COR-L47 (cell line): ENCODE data around the gene HHATL.

ENCODE experiments used
- DNase-seq: peaks from one replicate; lab custom pipeline; 2025; lab: John Stamatoyannopoulos, UW

The HHATL gene, protein sequence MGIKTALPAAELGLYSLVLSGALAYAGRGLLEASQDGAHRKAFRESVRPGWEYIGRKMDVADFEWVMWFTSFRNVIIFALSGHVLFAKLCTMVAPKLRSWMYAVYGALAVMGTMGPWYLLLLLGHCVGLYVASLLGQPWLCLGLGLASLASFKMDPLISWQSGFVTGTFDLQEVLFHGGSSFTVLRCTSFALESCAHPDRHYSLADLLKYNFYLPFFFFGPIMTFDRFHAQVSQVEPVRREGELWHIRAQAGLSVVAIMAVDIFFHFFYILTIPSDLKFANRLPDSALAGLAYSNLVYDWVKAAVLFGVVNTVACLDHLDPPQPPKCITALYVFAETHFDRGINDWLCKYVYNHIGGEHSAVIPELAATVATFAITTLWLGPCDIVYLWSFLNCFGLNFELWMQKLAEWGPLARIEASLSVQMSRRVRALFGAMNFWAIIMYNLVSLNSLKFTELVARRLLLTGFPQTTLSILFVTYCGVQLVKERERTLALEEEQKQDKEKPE

DNA sequence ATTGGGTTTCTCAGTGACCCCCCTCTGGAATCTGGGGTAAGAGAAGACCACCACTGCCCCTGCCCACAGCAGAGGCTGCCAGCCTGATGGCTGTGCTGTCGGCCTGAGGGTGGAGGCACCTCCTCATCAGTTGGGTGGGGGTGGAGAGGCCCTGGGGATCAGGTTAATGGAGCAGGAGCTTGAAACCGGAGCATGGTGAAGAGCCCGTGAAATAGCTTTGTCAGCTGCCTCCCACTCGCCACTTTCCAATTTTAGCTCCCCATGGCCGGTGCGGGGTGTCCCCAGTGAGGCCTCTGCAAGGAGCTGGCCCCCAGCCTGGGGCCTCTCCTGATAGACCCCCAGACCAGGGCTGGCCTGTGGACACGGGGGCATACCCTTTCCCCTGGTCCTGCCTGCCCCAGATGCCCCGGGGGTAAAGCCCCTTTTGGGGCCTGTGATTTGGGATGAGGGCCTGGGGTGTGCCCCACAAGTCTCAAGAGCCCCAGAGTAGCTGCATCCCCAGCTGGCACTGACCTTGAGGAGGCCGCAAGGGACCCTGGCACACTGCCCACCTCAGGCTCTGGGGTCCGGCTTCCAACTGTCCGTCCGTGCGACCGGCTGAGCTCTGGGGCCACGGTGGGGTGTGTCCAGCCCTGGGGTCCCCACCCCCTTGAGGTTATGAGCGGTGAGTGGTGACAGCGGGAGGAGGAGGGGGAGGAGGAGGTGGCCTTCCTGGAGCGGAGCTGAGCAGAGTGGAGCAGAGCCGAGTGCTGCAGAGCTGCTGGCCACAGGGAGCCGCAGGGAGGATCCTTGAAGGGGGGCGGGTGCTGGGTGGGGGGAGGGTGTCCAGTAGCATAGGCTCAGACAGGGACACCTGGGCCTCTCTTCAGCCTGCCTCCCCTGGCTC is at the start of gene HHATL:
Gene HHATL, minus strand, starts transcription at position 733 of the 886 bp plus-strand sequence. CDS start 1,972 bp downstream, outside the sequence.
- no peak for DNase-seq

DNA sequence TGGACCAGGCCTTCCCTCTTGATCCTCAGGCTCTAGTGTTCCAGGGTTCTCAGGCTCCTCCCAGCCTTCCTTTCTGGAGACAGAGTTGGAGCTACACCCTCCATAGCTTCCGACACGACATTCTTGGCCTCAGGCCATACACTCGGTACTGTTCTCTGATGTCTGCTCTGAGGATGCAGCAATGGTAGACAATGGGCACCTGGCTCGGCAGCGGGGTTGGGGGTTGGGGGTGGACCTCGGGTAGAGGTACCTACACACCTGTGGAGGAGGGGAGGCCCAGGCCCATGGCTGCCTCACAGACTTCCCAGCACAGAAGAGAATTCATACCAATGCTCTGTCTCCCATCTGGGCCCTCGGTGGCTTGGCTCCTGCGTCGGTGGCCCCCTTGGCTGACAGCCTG is 49.0 kb upstream of the HHATL start:
- no peak for DNase-seq

DNA sequence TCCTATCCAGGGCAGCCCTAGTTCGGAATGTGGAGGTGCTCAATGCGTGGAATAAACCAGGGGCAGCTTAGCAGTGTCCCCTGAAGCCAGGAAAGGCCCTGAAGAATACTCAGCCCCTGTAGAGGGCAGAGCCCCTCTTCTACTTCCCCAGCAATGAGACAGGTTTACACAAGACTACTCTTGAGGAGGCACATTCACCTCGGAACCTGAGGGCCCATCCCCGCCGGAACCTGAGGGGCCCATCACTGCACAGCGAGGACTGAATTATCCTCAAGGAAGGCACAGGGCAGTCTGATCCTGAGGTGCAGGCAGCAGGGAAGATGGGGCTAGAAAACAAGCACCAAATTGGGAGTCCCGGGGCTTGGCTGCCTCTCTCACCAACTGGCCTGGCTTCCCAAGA is 48.2 kb upstream of the HHATL start:
- DNase-seq = no peak

DNA sequence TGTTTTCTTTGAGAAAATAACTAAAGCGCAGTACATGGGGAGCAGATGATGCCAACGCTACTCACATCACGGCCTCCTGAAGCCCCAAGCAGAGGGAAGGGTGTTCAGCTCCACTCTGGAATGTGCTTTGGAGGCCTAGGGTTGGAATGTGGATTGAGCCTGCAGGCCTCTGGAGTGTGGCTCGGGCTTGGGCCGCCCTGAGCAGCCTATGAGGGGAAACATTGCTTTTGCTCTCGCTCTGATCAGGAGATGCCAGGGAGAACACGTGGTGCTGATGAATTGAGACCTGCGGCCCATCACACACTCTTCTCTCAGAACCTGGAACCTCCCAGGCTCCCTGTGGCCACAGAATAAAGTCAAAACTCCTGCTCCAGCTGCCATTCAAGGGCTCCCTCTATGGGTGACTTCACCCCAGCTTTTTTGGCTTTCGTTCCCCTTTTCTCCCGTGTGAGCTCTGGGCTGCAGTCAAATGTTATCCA is 47.2 kb upstream of the HHATL start:
- DNase-seq = no peak

DNA sequence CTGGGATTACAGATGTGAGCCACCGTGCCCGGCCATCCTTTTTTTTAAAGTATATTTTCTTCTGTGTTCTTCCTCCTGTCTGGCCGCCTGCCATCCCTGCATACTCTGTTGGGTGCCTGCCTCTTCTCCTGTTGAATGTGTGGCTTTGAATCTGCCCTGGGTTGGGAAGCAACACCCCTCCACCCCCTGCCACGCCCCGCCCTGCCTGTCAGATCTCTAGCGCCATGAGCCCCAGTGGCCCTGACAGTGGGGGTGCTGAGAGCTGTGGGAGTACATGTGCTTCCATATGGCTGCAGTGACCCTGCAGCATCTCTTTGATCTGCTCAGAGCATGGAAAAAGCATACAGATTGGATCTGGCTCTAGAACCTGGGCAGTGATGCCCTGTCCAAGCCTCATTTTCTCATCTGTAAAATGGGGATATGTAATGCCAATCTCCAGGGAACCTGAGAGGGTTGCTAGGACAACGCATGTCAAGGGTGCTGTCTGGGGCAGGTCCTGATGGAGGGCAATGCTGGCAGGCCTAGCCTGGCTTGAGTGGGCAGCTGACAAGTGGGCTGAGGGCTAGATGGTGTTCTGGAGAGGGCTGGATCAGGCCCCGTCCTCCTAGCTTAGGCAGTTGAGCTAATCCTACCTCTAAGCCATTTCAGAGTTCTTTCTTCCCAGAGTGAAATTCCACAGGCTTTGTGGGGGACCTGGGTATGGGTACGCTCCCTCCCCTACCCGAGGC is 46.6 kb upstream of the HHATL start:
- DNase-seq = no peak

DNA sequence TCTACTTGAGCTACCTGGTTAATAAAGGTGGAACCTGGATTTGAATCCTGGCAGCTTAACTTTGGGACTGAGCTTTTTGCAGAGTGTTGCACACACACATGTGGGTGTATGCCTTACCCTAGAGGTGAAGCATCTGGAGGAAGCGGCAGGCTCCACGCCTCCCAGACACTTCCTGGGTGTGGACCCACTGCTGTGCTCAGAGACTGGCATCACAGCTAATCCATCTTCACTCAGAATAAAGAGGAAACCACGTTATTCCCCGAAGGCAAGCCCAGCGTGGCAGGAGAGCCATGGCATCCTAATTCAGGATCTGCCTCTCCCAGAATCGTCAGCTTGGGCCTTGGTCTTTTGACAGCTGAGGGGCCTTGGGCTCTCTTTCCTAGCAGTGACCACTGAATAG is 45.0 kb upstream of the HHATL start:
- DNase-seq = no peak

DNA sequence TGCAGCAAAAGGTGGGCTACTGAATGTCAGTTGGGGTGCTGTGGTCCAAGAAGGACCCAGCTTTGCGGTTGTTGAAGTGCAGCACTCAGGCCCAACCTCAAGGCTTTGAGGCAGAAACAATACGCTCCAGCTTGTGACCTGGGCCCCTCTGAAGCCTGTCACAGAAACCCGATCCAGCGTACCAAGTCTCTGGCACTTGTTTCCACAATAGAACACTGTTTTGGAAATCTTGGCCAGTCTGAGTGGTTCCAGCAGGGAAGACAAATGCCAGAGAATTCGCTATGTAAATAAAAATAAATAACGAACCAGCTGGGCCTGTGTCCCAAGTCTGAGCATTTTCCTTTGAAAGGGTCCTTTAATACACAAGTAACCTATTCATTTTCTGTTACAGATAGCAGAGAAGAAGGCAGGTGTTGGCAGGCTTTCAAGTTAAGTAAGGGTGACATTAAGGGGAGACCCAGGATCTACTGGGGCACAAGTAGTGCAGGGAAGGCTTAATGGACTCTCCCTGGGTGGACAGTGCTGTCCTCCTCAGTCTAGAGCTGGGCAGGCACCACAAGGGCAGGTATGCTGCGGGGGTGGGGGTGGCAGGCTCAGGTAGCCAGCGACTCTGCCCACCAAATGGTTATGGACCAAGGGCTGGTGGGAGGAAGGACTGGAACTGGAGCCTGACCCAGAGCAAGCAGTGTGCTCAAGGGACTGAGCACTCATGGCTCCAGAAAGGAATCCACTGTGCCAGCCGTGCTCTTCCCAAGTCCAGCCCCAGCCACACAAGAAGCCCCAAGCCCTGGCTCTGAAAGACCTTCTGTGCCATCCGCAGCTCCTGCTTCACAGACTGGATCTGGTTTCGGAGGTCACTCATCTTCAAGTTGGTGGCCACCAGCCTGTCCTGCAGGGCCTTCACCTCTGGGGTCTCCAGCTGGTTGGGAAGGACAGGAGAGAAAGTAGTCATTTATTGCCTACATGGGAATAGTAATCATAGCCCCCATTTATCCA is 44.2 kb upstream of the HHATL start:
- DNase-seq = peak; percentile 30

DNA sequence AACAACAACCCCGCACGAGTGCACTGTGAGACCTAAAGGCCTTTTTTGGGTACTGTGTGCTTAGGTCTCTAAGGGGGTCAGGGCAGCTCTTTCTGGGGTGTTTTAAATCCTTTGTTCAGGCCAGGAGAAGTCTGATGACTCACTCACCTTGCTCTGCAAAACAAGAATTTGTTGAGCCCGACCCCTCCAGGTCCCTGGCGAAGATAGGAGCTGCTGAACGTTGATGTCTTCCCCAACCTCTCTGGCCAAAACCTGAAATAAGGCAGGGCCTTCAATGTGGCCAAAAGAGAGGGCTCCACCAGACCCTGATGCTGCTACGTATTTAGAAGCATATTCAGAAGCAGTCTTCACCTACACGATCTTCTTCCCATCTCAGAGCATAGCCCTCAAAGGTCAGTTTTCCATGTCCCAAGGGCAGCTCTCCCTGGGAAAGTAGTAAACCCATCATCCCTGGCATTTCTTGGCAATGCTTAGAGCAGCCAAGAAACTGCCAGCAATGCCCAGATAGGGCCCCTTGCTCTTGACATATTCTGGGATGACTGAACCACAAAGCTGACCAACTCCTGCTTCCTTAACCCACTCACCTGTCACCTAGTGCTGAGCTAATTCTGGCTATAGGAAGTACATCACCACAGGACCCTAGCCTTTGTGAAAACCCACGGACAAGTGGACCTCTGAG is 43.3 kb upstream of the HHATL start:
- no peak for DNase-seq

DNA sequence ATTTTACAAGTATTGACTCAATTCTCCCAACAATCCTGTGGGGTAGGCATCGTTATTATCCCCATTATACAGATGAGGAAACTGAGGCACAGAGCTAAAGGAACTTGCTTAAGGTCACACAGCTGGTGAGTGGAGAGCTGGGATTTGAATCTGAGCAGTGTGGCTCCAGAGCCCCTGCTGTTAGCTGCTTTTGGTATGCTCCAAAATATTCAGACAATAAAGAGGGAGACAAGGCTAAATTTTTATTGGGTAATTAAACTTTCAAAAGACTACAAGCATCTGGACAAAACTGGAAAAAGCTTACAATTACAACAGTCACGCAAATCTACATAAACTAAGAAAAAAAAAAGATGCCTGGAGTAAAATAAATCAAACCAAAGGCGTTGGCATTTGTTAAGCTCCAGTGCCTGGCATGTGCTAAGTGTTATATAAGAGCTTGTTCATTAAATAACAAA is 42.7 kb upstream of the HHATL start:
- no peak for DNase-seq

DNA sequence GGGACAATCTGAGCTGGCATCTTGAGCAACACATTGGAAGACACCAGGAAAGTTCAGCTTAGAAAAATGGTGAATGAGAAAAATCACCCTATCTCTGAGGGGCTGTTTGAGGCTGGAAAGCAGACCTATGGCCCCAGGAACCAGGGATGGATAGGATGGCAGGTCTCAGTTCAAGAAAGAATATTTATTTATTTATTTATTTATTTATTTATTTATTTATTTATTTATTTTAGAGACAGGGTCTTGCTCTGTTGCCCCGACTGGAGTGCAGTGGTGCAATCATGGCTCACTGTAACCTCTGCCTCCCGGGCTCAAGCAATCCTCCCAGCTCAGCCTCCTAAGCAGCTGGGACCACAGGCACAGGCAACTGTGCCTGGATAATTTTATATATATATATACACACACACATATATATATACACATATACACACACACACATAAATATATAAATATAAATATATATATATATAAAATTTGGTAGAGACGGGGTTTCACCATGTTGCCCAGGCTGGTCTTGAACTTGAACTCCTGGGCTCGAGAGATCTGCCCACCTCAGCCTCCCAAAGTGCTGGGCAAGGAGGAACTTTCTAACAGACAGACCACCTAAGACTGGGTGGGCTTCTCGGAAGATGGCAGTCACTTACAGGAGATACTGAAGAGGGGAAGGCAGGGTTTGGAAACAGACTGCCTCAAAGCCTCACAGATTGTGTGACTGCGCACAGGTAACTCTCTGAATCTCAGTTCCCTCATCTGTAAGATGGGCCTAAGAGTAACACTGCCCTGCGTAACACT is 40.8 kb upstream of the HHATL start:
- DNase-seq = no peak

DNA sequence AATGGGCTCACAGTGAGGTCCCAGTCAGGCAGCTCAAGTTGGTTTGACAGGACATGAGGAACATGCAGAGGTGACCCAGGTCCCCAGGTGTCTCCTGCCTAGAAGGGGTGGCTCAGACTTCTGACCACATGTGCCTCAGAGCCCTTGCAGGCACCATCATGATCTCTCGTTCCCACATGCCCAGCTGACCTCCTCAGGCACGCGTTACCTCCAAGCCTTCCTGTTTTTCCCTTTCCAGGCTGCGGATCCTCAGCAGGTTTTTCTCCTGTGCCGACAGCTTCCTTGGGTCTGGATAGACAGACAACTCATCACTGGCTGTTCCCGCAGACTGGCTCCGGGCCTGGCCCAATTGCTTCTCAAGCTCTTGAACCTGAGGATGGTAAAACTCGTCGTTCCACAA is 40.1 kb upstream of the HHATL start:
- no peak for DNase-seq

DNA sequence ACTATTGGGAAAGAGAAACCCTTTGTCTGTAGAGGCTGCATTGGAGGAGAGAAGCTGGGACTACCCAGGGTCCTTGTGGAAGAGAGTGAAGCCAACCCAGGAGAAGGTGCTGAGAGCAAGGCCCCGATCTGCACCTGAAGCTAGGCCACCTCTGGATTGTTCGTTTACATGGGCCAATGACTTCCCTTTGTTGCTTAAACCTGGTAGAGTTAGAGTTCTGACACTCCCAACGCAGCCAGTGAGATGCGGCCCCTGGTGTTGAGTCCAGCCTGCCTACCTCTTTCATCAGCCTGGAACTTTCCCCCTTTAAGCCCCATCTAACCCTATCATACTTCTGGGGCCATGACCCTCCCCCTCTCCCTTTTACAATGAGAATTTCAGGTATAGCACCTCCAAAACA is 39.7 kb upstream of the HHATL start:
- no peak for DNase-seq

DNA sequence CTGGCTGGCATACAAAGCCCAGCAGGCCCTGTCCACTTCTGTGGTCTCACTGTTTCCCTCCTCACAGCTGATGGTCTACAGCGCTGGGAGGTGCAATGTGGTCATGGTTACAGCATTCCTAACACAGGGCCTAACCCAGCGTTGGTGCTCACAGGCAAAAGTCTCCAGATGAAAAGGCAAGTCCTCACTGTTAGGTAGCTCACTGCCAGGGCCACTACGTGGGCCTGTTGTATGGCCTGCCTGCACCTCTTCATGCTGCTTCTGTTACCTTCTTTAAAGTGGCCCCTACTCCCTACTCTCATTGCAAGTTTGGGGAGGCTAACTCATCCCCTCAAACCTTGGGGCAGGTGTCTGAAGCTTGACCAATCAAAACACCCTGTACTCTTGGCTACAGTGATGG is 39.2 kb upstream of the HHATL start:
- no peak for DNase-seq

DNA sequence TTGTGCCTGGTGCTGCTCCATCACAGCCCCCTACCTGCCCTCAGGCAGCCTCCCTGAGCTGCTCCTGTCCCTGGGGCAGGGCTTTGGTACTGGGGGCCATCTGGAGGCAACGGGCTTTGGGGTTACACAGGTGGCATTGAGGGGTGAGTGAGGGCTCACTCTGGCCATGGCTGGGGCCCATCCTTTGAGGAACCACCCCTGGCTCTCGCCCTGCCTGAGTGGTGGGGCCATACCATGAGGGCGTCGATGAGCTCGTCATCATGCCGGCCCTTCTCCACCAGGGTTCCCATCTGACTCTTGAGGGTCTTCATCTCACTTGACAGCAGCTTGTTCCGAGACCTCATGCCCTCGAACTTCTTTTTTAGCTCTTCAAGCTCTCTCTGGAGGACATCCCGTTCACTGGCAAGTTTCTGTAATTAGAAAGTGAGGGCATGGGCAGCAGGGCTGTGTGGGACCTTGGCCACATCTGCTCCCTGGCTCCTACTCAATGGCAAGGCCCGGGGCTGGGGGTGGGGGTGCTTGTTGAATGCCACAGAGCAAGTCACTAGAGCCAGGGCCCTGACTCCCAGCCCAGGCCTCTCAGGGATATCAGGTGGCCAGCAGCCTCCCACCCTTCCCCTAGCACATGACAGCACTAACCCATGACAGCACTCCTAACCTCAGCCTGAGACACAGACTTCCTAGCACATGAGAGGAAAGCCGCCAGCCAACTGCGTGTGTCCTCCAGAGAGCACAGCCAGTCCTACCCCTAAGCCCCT is 37.0 kb upstream of the HHATL start:
- DNase-seq = no peak

DNA sequence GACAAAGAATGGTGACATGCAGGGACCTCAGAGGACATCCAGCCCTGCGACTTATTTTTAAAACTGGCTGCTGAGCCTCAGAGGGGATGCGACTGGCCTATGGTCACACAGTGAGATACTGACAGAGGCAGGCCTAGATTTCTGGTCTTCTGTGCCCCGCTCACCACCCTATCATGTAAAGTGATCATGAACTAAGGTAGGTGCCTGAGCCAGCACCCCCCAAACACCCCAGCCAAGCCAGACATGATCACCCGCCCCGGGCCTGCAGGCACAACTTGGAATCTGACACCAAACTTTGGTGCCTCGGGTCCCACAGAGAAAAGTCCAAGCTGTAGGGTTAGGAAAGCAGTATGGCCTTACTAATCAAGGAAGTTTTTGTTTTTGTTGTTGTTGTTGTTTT is 33.9 kb upstream of the HHATL start:
- DNase-seq = no peak

DNA sequence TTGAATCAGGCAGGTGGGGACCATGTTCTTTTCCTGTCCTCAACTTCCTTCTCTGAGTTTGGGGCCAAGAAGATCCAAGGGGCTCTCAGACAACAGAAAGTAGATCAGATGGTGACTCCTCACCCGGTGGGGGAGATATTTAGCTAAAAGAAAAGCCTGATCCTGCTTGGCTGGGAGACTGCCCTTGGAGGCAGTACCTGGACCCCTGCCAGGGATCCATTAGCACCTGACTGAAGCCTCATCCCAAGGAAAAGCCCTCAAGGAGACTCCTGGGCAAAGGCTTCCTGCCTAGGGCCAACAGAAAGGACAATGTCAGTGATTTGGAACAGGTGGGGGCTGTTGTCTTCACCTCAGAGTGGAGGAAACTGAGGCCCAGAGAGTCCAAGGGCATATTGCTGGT is 33.5 kb upstream of the HHATL start:
- DNase-seq = peak; percentile 16

DNA sequence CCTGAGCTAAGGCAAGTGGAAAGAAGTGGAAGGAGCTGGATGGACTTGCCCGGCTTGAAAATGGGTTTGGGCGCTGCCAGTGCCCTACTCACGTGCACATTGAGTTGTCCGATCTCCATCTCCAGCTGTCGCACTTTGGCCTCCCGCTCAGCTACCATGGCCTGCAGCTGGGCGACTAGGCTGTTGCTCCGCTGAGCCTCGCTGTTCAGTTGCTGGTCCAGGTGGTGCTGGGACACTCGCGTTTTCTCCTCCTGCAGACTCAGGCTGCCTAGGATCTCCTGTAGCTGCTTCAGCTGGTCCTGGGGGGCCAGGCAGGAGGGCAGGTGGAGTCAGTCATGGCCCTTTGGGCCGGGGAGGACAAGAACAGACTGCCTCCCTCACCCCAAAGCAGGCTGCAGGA is 33.0 kb upstream of the HHATL start:
- no peak for DNase-seq

DNA sequence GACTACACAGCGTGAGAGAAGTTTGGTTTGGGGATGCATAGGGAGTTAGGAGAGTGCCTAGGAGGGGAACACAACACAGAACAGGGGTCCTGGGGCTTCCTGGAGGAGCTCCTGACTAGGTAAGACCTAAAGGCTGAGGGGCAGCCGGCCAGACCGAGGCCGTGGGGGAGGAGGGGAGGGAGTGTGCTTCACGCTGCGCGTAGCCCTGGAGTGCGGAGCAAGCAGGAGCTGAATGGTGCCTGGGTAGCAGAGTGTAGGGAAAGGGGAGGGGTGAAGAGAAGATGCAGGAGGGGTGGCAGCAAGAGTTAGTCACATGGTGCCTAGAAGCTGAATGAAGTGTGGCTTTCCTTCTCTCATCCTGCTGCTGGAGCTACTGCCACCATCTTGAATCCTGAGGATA is 32.4 kb upstream of the HHATL start:
- DNase-seq = no peak
